ENCODE measurements around the gene LMBR1L. TPM values are rescaled to one million over a fixed set of nuclear protein-coding genes. Genes with fewer than 3 reads are reported as not detected.

Gene LMBR1L
- total RNA-seq, 2 experiments from 2014 or later = 43.5 to 50.9 TPM

- POLR2A ChIA-PET = no interaction called here
- ATAC-seq = no peak
- no peaks in the 10 kb centered on the region for H3K9me3 Mint-ChIP-seq
- CTCF ChIA-PET = no interaction called here
- intact Hi-C loops (cut with micrococcal nuclease) = no loop called here
- H3K4me1 Mint-ChIP-seq (ENCODE audit: low read depth) = peaks cover 20% of the 10 kb centered on the region
- DNase-seq = no peak
- peaks cover 69% of the 10 kb centered on the region for H3K36me3 Mint-ChIP-seq (ENCODE audit: low read depth)
- no peak overlapping the region for H3K4me3 Mint-ChIP-seq
- TF ChIP-seq, protein P1, sequence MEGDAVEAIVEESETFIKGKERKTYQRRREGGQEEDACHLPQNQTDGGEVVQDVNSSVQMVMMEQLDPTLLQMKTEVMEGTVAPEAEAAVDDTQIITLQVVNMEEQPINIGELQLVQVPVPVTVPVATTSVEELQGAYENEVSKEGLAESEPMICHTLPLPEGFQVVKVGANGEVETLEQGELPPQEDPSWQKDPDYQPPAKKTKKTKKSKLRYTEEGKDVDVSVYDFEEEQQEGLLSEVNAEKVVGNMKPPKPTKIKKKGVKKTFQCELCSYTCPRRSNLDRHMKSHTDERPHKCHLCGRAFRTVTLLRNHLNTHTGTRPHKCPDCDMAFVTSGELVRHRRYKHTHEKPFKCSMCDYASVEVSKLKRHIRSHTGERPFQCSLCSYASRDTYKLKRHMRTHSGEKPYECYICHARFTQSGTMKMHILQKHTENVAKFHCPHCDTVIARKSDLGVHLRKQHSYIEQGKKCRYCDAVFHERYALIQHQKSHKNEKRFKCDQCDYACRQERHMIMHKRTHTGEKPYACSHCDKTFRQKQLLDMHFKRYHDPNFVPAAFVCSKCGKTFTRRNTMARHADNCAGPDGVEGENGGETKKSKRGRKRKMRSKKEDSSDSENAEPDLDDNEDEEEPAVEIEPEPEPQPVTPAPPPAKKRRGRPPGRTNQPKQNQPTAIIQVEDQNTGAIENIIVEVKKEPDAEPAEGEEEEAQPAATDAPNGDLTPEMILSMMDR (IDR thresholded peaks at IDR 0.05) = no peak
- no peaks in the 10 kb centered on the region for H3K27me3 Mint-ChIP-seq
- no peak overlapping the region for H3K27ac Mint-ChIP-seq
Measured at GRCh38 chr12:49051373-49051764, 59.3 kb downstream of the LMBR1L start.

GRCh38 chr12:49050507-49051372 is 59.9 kb downstream of the LMBR1L start:
- peaks cover 72% of the 10 kb centered on the region for H3K36me3 Mint-ChIP-seq (ENCODE audit: low read depth)
- H3K27ac Mint-ChIP-seq = no peak overlapping the region
- H3K4me1 Mint-ChIP-seq (ENCODE audit: low read depth) = peaks cover 14% of the 10 kb centered on the region
- no peaks in the 10 kb centered on the region for H3K27me3 Mint-ChIP-seq
- ATAC-seq (no peak), DNase-seq (no peak)
- H3K9me3 Mint-ChIP-seq = no peaks in the 10 kb centered on the region
- ChIA-PET POLR2A (interaction anchor here (1.5 kb wide), 1 partner anchor 14 kb away, joined by 3 read pairs; no protein-coding TSS in a partner anchor), CTCF (interaction anchor here (0.9 to 1.4 kb wide), 4 partner anchors 13 to 185 kb away, joined by 3 to 4 read pairs (median 3); no protein-coding TSS in a partner anchor)
- TF ChIP-seq, protein P1 (IDR thresholded peaks at IDR 0.05) = no peak
- intact Hi-C loops (cut with micrococcal nuclease) = no loop called here
- H3K4me3 Mint-ChIP-seq = no peak overlapping the region

DNA sequence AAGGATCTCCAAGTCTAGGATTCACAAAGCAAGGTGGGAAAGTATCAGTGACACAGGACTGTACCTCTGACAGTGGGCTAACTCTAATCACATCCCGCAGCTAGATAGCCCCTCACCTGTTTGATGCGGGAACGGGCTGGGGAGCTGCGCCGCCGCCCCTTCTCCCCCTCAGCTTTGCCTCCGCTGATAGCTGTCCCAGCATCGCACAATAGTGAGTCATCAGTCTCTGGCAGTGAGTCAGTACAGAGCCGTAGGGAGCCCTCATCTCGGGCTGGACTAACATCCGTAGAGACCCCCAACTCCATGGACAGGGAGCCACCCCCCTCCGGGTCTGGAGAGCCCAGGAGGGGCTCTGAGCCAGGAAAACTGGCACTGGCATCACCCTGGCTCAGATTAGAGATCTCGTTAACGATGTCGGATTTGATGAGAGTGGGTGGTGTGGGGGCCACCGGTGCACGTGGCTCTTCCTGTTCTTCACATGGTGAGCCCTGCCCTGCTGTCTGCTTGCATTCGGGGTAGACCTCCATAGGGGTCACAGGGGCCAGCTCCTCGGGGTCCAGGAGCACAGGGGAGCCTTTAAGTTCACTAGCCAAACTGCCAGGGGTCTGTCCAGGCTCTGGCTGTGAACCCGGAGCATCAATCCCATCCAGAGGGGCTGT is 61.0 kb downstream of the LMBR1L start:
- Mint-ChIP-seq H3K4me1 (ENCODE audit: low read depth) (peaks cover 4% of the 10 kb centered on the region), H3K4me3 (no peak overlapping the region), H3K27me3 (no peaks in the 10 kb centered on the region), H3K36me3 (ENCODE audit: low read depth) (peaks cover 70% of the 10 kb centered on the region), H3K27ac (no peak overlapping the region), H3K9me3 (no peaks in the 10 kb centered on the region)
- DNase-seq (no peak), ATAC-seq (no peak)
- TF ChIP-seq, protein P1 (IDR thresholded peaks at IDR 0.05) = no peak
- intact Hi-C loops (cut with micrococcal nuclease) = no loop called here
- ChIA-PET CTCF (interaction anchor here (0.9 to 1.9 kb wide), 6 partner anchors 13 to 186 kb away, joined by 3 to 8 read pairs (median 3); no protein-coding TSS in a partner anchor), POLR2A (interaction anchor here (1.5 kb wide), 1 partner anchor 13 kb away, joined by 3 read pairs; no protein-coding TSS in a partner anchor)

GRCh38 chr12:49048953-49049352 is 61.7 kb downstream of the LMBR1L start:
- ChIA-PET POLR2A (interaction anchor here (0.8 to 1.5 kb wide), 4 partner anchors 11 to 82 kb away, joined by 3 read pairs; partner anchors contain the start of gene TUBA1B), CTCF (interaction anchor here (1.2 to 1.9 kb wide), 7 partner anchors 15 to 158 kb away, joined by 3 to 8 read pairs (median 4); no protein-coding TSS in a partner anchor)
- H3K9me3 Mint-ChIP-seq = no peaks in the 10 kb centered on the region
- intact Hi-C loops (cut with micrococcal nuclease) = no loop called here
- H3K27ac Mint-ChIP-seq = no peak overlapping the region
- H3K4me3 Mint-ChIP-seq = no peak overlapping the region
- no peaks in the 10 kb centered on the region for H3K4me1 Mint-ChIP-seq (ENCODE audit: low read depth)
- DNase-seq (no peak), ATAC-seq (no peak)
- H3K36me3 Mint-ChIP-seq (ENCODE audit: low read depth) = peaks cover 72% of the 10 kb centered on the region
- TF ChIP-seq, protein P1 (IDR thresholded peaks at IDR 0.05) = no peak
- no peaks in the 10 kb centered on the region for H3K27me3 Mint-ChIP-seq

Other genes starting within 250 kb of the LMBR1L start
- 1 to 10 TPM; 2.3 to 3.2 TPM for gene RND1, start 245.0 kb downstream of the LMBR1L start, total RNA-seq
- gene FKBP11, start 185.4 kb downstream of the LMBR1L start, total RNA-seq = 100 to 1,000 TPM in 1 of 2 experiments, 10 to 100 TPM in 1; 96.2 to 100 TPM
- gene ARF3, start 153.4 kb downstream of the LMBR1L start, total RNA-seq = 10 to 100 TPM; 58.3 to 67.6 TPM
- gene WNT10B, start 139.1 kb downstream of the LMBR1L start, total RNA-seq = under 1 TPM; 0.72 to 0.92 TPM
- gene WNT1, start 132.5 kb downstream of the LMBR1L start, total RNA-seq = not detected
- 1 to 10 TPM in 1 of 2 experiments, under 1 TPM in 1; 0.72 to 1.2 TPM for gene DDN, start 111.5 kb downstream of the LMBR1L start, total RNA-seq
- 10 to 100 TPM; 43.3 to 47.3 TPM for gene PRKAG1, start 92.1 kb downstream of the LMBR1L start, total RNA-seq
- 10 to 100 TPM; 57.5 to 62.3 TPM for gene KMT2D, start 50.1 kb downstream of the LMBR1L start, total RNA-seq
- gene RHEBL1, start 40.9 kb downstream of the LMBR1L start, total RNA-seq = 10 to 100 TPM; 18.5 to 19.8 TPM
- gene DHH, start 16.0 kb downstream of the LMBR1L start, total RNA-seq = under 1 TPM in 1 of 2 experiments, not detected in 1; 0.14 TPM
- gene TUBA1B, start 20.5 kb upstream of the LMBR1L start, total RNA-seq = 1,000 to 10,000 TPM; 2,169 to 2,181 TPM
- 10 to 100 TPM; 70.6 to 71.2 TPM for gene TUBA1A, start 78.2 kb upstream of the LMBR1L start, total RNA-seq
- gene TUBA1C, start 154.2 kb upstream of the LMBR1L start, total RNA-seq = 100 to 1,000 TPM; 237 to 240 TPM
- not detected for gene PRPH, start 184.3 kb upstream of the LMBR1L start, total RNA-seq
- 10 to 100 TPM; 46.6 to 52.6 TPM for gene TROAP, start 212.4 kb upstream of the LMBR1L start, total RNA-seq
- not detected for gene C1QL4, start 226.3 kb upstream of the LMBR1L start, total RNA-seq
- gene DNAJC22, start 236.0 kb upstream of the LMBR1L start, total RNA-seq = under 1 TPM in 1 of 2 experiments, not detected in 1; 0.14 TPM